H1 (cell line): ENCODE results near the gene CEP83. TPM values are rescaled to one million over a fixed set of nuclear protein-coding genes. Genes with fewer than 3 reads are reported as not detected.

ENCODE experiments used
- CTCF ChIA-PET: fragments of 300-600 bp; sonication (Branson Sonifier 250); formaldehyde crosslinking; loops from one replicate; lab custom pipeline; 2021; ENCODE audit not compliant: partially characterized antibody; lab: Charles Lee
- POLR2A ChIA-PET: fragments of 300-600 bp; sonication (Branson Sonifier 250); formaldehyde crosslinking; loops from one replicate; lab custom pipeline; 2021; ENCODE audit warnings: inconsistent platforms; ENCODE audit not compliant: partially characterized antibody; lab: Charles Lee
- DNase-seq, 2 experiments: peaks; one replicate each; pipeline versions ENCODE4 v3.0.0 to v3.0.0-alpha.2; 2010 to 2022; ENCODE audit warnings: low spot score in 2 of 2, low read depth in 1 of 2, mixed read lengths in 1 of 2
- FAIRE-seq: peaks from 2 replicates; lab custom pipeline; 2011; peaks lifted over from hg19 to GRCh38; lab: Jason Lieb, UNC
- H2AFZ ChIP-seq: 2 replicates; pipeline ENCODE4 v1.8.1; 2012; ENCODE audit warnings: low read length, inconsistent platforms
- H2AK5ac ChIP-seq: 2 replicates; pipeline ENCODE4 v1.6.1; 2013; ENCODE audit warnings: low read depth, low read length
- H2BK120ac ChIP-seq: replicated peaks from 2 replicates; pipeline ENCODE3; 2013; ENCODE audit warnings: low read depth, low read length, inconsistent platforms
- H2BK12ac ChIP-seq: 2 replicates; pipeline ENCODE4 v1.6.1; 2013; ENCODE audit warnings: low read depth, low read length
- H2BK15ac ChIP-seq: 2 replicates; pipeline ENCODE4 v1.6.1; 2013; ENCODE audit warnings: low read length
- H2BK20ac ChIP-seq: 2 replicates; pipeline ENCODE4 v1.6.1; 2013; ENCODE audit warnings: low read length
- H2BK5ac ChIP-seq: 2 replicates; pipeline ENCODE4 v1.6.1; 2013; ENCODE audit warnings: low read depth, low read length
- H3K14ac ChIP-seq: 2 replicates; pipeline ENCODE4 v1.6.1; 2013; ENCODE audit warnings: inconsistent platforms; ENCODE audit not compliant: insufficient read length
- H3K18ac ChIP-seq: 2 replicates; pipeline ENCODE4 v1.6.1; 2013; ENCODE audit warnings: low read length; ENCODE audit errors: extremely low read depth
- H3K23ac ChIP-seq: 2 replicates; pipeline ENCODE4 v1.6.1; 2013; ENCODE audit warnings: inconsistent platforms; ENCODE audit not compliant: insufficient read length
- H3K23me2 ChIP-seq: 2 replicates; pipeline ENCODE4 v1.6.1; 2013; ENCODE audit warnings: low read depth, low read length
- H3K27ac ChIP-seq: 2 replicates; pipeline ENCODE4 v1.6.1; 2011; ENCODE audit warnings: low read depth, low read length, inconsistent platforms
- H3K27me3 ChIP-seq, 4 experiments: replicated peaks in 1 of 4; 1 replicate in 1 of 4; 2 replicates in 3 of 4; pipeline versions ENCODE4 v1.6.1 to v1.8.1; 2011 to 2013; ENCODE audit warnings: low read length in 3 of 4, mild to moderate bottlenecking in 3 of 4, inconsistent platforms in 2 of 4, mixed read lengths in 2 of 4, moderate library complexity in 1 of 4; ENCODE audit not compliant: control insufficient read depth in 3 of 4, insufficient read depth in 3 of 4; ENCODE audit errors: extremely low read depth in 1 of 4
- H3K36me3 ChIP-seq, 4 experiments: 2 replicates each; pipeline versions ENCODE4 v1.6.1 to v1.8.1; 2011 to 2013; ENCODE audit warnings: mild to moderate bottlenecking in 4 of 4, low read length in 3 of 4, moderate library complexity in 2 of 4, control low read depth in 1 of 4, inconsistent platforms in 1 of 4; ENCODE audit not compliant: insufficient read depth in 4 of 4, control insufficient read depth in 2 of 4
- H3K4ac ChIP-seq: replicated peaks from 2 replicates; pipeline ENCODE3; 2013; ENCODE audit warnings: low read length, low read depth, mixed read lengths, inconsistent platforms; ENCODE audit not compliant: insufficient read length
- H3K4me1 ChIP-seq, 4 experiments: replicated peaks in 1 of 4; 1 replicate in 1 of 4; 2 replicates in 3 of 4; pipeline versions ENCODE4 v1.6.1 to v1.8.1; 2011 to 2013; ENCODE audit warnings: low read length in 3 of 4, inconsistent platforms in 2 of 4, mixed read lengths in 1 of 4; ENCODE audit not compliant: insufficient read depth in 4 of 4, control insufficient read depth in 3 of 4
- H3K4me2 ChIP-seq, 2 experiments: 2 replicates each; pipeline versions ENCODE4 v1.6.1 to v1.8.1; 2011 to 2013; ENCODE audit warnings: low read depth in 2 of 2, low read length in 2 of 2, control low read depth in 1 of 2, inconsistent platforms in 1 of 2, mild to moderate bottlenecking in 1 of 2; ENCODE audit not compliant: insufficient read depth in 1 of 2
- H3K4me3 ChIP-seq, 4 experiments: fragments of 200-600, 300-600 bp in 1 of 4; sonication (generic), shearing (Covaris generic), sonication (Bioruptor Twin) in 1 of 4; 2 replicates each; pipeline versions ENCODE4 v1.5.1 to v1.8.1; 2011 to 2016; ENCODE audit warnings: low read length in 4 of 4, low read depth in 3 of 4, control low read depth in 2 of 4, inconsistent platforms in 2 of 4, mild to moderate bottlenecking in 2 of 4, mixed read lengths in 1 of 4, moderate library complexity in 1 of 4; ENCODE audit not compliant: insufficient read depth in 2 of 4; ENCODE audit errors: extremely low read depth in 1 of 4
- H3K56ac ChIP-seq: replicated peaks from 2 replicates; pipeline ENCODE3; 2013; ENCODE audit warnings: low read depth, mild to moderate bottlenecking, mixed read lengths, low read length, inconsistent platforms; ENCODE audit not compliant: insufficient read length
- H3K79me1 ChIP-seq: 2 replicates; pipeline ENCODE4 v1.6.1; 2013; ENCODE audit warnings: low read depth, low read length, control low read depth
- H3K79me2 ChIP-seq, 2 experiments: 2 replicates each; pipeline versions ENCODE4 v1.6.1 to v1.8.1; 2012 to 2013; ENCODE audit warnings: low read length in 2 of 2, mild to moderate bottlenecking in 2 of 2, inconsistent platforms in 1 of 2; ENCODE audit not compliant: insufficient read depth in 2 of 2, control insufficient read depth in 1 of 2
- H3K9ac ChIP-seq, 4 experiments: replicated peaks in 1 of 4; 1 replicate in 1 of 4; 2 replicates in 3 of 4; pipeline versions ENCODE4 v1.6.1 to v1.8.1; 2011 to 2013; ENCODE audit warnings: low read depth in 3 of 4, low read length in 3 of 4, control low read depth in 2 of 4, mild to moderate bottlenecking in 2 of 4, moderate library complexity in 2 of 4, inconsistent platforms in 1 of 4; ENCODE audit errors: extremely low read depth in 1 of 4
- H3K9me3 ChIP-seq, 2 experiments: 2 replicates each; pipeline versions ENCODE4 v1.6.1 to v1.8.1; 2012 to 2013; ENCODE audit warnings: mild to moderate bottlenecking in 2 of 2, moderate library complexity in 2 of 2, control low read depth in 1 of 2, inconsistent platforms in 1 of 2, low read depth in 1 of 2, low read length in 1 of 2, mixed read lengths in 1 of 2; ENCODE audit not compliant: insufficient read depth in 2 of 2
- H4K20me1 ChIP-seq, 2 experiments: replicated peaks in 1 of 2; 2 replicates each; pipeline versions ENCODE3 to v1.8.1; 2011 to 2013; ENCODE audit warnings: inconsistent platforms in 2 of 2, low read length in 2 of 2, mild to moderate bottlenecking in 1 of 2; ENCODE audit not compliant: insufficient read depth in 2 of 2, control insufficient read depth in 1 of 2
- H4K5ac ChIP-seq: 2 replicates; pipeline ENCODE4 v1.6.1; 2013; ENCODE audit warnings: low read length, low read depth, mixed read lengths, inconsistent platforms; ENCODE audit not compliant: insufficient read length
- H4K8ac ChIP-seq: 2 replicates; pipeline ENCODE4 v1.8.0; 2013; ENCODE audit warnings: mild to moderate bottlenecking, moderate library complexity, low read length, inconsistent platforms; ENCODE audit not compliant: insufficient read depth; ENCODE audit errors: extremely low read depth
- H4K91ac ChIP-seq: replicated peaks from 2 replicates; pipeline ENCODE3; 2013; ENCODE audit warnings: low read length, mixed read lengths, inconsistent platforms; ENCODE audit not compliant: insufficient read length
- CBX5 ChIP-seq: fragments of 300-800, 300-1000 bp; sonication (generic); IDR thresholded peaks from 2 replicates; pipeline ENCODE4 v1.7.1; 2016; ENCODE audit warnings: antibody characterized with exemption, low read length, low read depth
- CBX8 ChIP-seq: fragments of 300-800, 300-1000 bp; sonication (generic); IDR thresholded peaks from 2 replicates; pipeline ENCODE4 v1.7.1; 2016; ENCODE audit warnings: low read depth, low read length, borderline replicate concordance
- CHD2 ChIP-seq: IDR thresholded peaks from 2 replicates; pipeline ENCODE4 v1.6.1; 2012; ENCODE audit warnings: low read length, improper control_type of control experiment
- CREB1 ChIP-seq: IDR thresholded peaks from 2 replicates; pipeline ENCODE4 v1.6.1; 2012; ENCODE audit warnings: inconsistent platforms
- KDM5A ChIP-seq: fragments of 200-600 bp; IDR thresholded peaks from 2 replicates; pipeline ENCODE4 v1.7.1; 2012; ENCODE audit warnings: mild to moderate bottlenecking, low read length, inconsistent platforms, mixed read lengths
- MAFK ChIP-seq: IDR thresholded peaks from 2 replicates; pipeline ENCODE4 v1.6.1; 2012; ENCODE audit warnings: low read depth, mild to moderate bottlenecking, improper control_type of control experiment, low read length
- POLR2A ChIP-seq, 2 experiments: IDR thresholded peaks; 1 replicate in 1 of 2; 2 replicates in 1 of 2; pipeline ENCODE4 v1.6.1; 2011; ENCODE audit warnings: low read depth in 2 of 2, low read length in 2 of 2, mild to moderate bottlenecking in 2 of 2; ENCODE audit errors: control extremely low read depth in 1 of 2
- SP2 ChIP-seq: IDR thresholded peaks from 2 replicates; pipeline ENCODE4 v1.6.1; 2012; ENCODE audit warnings: mild to moderate bottlenecking, low read length, inconsistent platforms
- TAF1 ChIP-seq: IDR thresholded peaks from 2 replicates; pipeline ENCODE4 v1.6.1; 2011; ENCODE audit warnings: mild to moderate bottlenecking, low read depth, low read length
- WGBS, 2 experiments: shearing (Covaris generic) in 1 of 2; methylation state at CpG; one replicate each; pipeline versions ENCODE4 v1.1.6 to v1.1.7; 2013 to 2015; ENCODE audit warnings: low lambda C conversion rate in 2 of 2, mixed read lengths in 2 of 2, inconsistent platforms in 1 of 2, low coverage in 1 of 2, missing lambda C conversion rate in 1 of 2; ENCODE audit not compliant: insufficient replicate concordance in 2 of 2, insufficient coverage in 1 of 2, insufficient read length in 1 of 2; ENCODE audit errors: extremely low coverage in 1 of 2, missing lambda C conversion rate in 1 of 2; 5-methylcytosine and 5-hydroxymethylcytosine counted together
- polyA plus RNA-seq, 7 experiments: library from polyadenylated mRNA; depleted of rRNA in 3 of 7; stranded (reverse) in 5 of 7; unstranded in 2 of 7; fragments of >200 nt in 5 of 7; fragments of 200-250 nt in 2 of 7; gene quantifications; 1 replicate in 5 of 7; 2 replicates in 1 of 7; 4 replicates in 1 of 7; pipeline versions ENCODE4 v1.2.1 to v1.2.3, GENCODE V29; 2011 to 2013; ENCODE audit warnings: missing spikeins in 2 of 7, mixed read lengths in 2 of 7
- total RNA-seq: library from RNA; stranded (reverse); fragmentation: NEBNext Ultra II Directional; extraction: Animal tissue kit (Norgen Biotek cat#: 25700); gene quantifications from 2 replicates; pipeline ENCODE4 v1.2.1, GENCODE V29; 2021

The CEP83 gene
- total and polyA plus RNA-seq, 2 of the 8 experiments (the other 6 are each of a cell fraction or from before 2014, with no cell fraction given), result 6.0 to 25.8 TPM

GRCh38 chr12:94437303-94437702, 22.4 kb downstream of the CEP83 start:
- WGBS, 2 experiments, result 81% methylated on average over 1 of the region's 1 CpG; no CpG with 5 or more reads in 1 of the 2 experiments
- H2AK5ac ChIP-seq, result no peak overlapping the region

More at GRCh38 chr12:94437303-94437702, 22.4 kb downstream of the CEP83 start:
- Histone ChIP-seq H3K79me2 (peaks cover 0 to 69% of the 10 kb centered on the region in 2 experiments; a peak in 2 of 4 replicates), H2BK15ac (no peak overlapping the region), H4K20me1 (no peaks in the 10 kb centered on the region), H2BK120ac (no peak overlapping the region), H2BK5ac (no peak overlapping the region), H3K4me3 (no peak overlapping the region), H3K18ac (no peak overlapping the region), H3K23me2 (peaks cover 2% of the 10 kb centered on the region; the same call in 1 of the 2 replicates), H3K27me3 (no peaks in the 10 kb centered on the region), H2AFZ (no peak overlapping the region), H4K91ac (no peak overlapping the region), H2BK12ac (no peak overlapping the region), H3K14ac (no peak overlapping the region), H4K8ac (no peak overlapping the region), H3K36me3 (no peaks in the 10 kb centered on the region; a peak in 1 of 8 replicates), H3K4me1 (peaks cover 0 to 10% (median 4%) of the 10 kb centered on the region in 4 experiments; a peak in 4 of 7 replicates), H3K23ac (no peak overlapping the region), H3K56ac (no peak overlapping the region), H3K9ac (no peak overlapping the region), H3K4ac (no peak overlapping the region), H3K4me2 (no peak overlapping the region), H3K27ac (no peak overlapping the region), H3K79me1 (no peaks in the 10 kb centered on the region; the same call in 1 of the 2 replicates), H4K5ac (no peak overlapping the region), H3K9me3 (0 out of 4 replicates have a peak, but pooled peaks cover 0 to 3% of the 10 kb centered on the region in 2 experiments), H2BK20ac (no peak overlapping the region)
- ChIA-PET POLR2A (no interaction called here), CTCF (interaction anchor here (0.7 kb wide), 1 partner anchor 26 kb away, joined by 4 read pairs; no protein-coding TSS in a partner anchor)
- DNase-seq (no peak), FAIRE-seq (no peak)
- TF ChIP-seq KDM5A (no peak), POLR2A (IDR thresholded peaks at IDR 0.05; ENCODE audit: control extremely low read depth in 1 of 2, low read depth in 2 of 2, low read length in 2 of 2) (no peak), CBX5 (no peak), CREB1 (no peak), CBX8 (no peak), TAF1 (no peak), SP2 (no peak), MAFK (no peak), CHD2 (no peak)
